Endodermal cell (in vitro differentiated cells): ENCODE measurements around the gene AKAP13. TPM values are rescaled to one million over a fixed set of nuclear protein-coding genes. Genes with fewer than 3 reads are reported as not detected.
"Not testable (repeated sequence)": the region's sequence is repeated elsewhere in the genome, so short reads cannot be mapped to it uniquely, and the experiment has no call there.

ENCODE experiments used
- DNase-seq: peaks from one replicate; pipeline ENCODE4 v3.0.0-alpha.2; 2017
- H3K27ac ChIP-seq: 2 replicates; pipeline ENCODE4 v1.5.1; 2013; ENCODE audit warnings: mild to moderate bottlenecking, low read depth, low read length, moderate library complexity
- H3K27me3 ChIP-seq: 2 replicates; pipeline ENCODE4 v1.6.1; 2013; ENCODE audit warnings: mild to moderate bottlenecking, low read length, moderate library complexity; ENCODE audit not compliant: insufficient read depth, control insufficient read depth, poor library complexity, severe bottlenecking
- H3K36me3 ChIP-seq: 2 replicates; pipeline ENCODE4 v1.7.0; 2013; ENCODE audit warnings: mild to moderate bottlenecking, low read length, moderate library complexity; ENCODE audit not compliant: control insufficient read depth, insufficient read depth
- H3K4me1 ChIP-seq: one replicate; pipeline ENCODE4 v1.7.0; 2013; ENCODE audit warnings: low read length; ENCODE audit not compliant: control insufficient read depth, insufficient read depth
- H3K4me3 ChIP-seq: 2 replicates; pipeline ENCODE4 v1.5.1; 2013; ENCODE audit warnings: mild to moderate bottlenecking, low read length, moderate library complexity
- H3K9ac ChIP-seq: 2 replicates; pipeline ENCODE4 v1.6.1; 2013; ENCODE audit warnings: mild to moderate bottlenecking, low read length, moderate library complexity; ENCODE audit not compliant: poor library complexity, severe bottlenecking; ENCODE audit errors: extremely low read depth
- H3K9me3 ChIP-seq: 2 replicates; pipeline ENCODE4 v1.6.1; 2013; ENCODE audit warnings: mild to moderate bottlenecking, low read length, moderate library complexity; ENCODE audit not compliant: control insufficient read depth
- H3K27ac Mint-ChIP-seq: 2 replicates; pipeline ENCODE4 v1.8.0; 2020; ENCODE audit warnings: mixed read lengths
- H3K27me3 Mint-ChIP-seq: 2 replicates; pipeline ENCODE4 v1.8.0; 2021; ENCODE audit warnings: mild to moderate bottlenecking, mixed read lengths; ENCODE audit not compliant: insufficient read depth
- H3K36me3 Mint-ChIP-seq: 2 replicates; pipeline ENCODE4 v1.8.0; 2020; ENCODE audit warnings: low read depth, mixed read lengths
- H3K4me1 Mint-ChIP-seq: 2 replicates; pipeline ENCODE4 v1.8.0; 2020; ENCODE audit warnings: mixed read lengths
- H3K4me3 Mint-ChIP-seq: 2 replicates; pipeline ENCODE4 v1.8.0; 2020; ENCODE audit warnings: mild to moderate bottlenecking, moderate library complexity, mixed read lengths
- H3K9me3 Mint-ChIP-seq: 2 replicates; pipeline ENCODE4 v1.8.0; 2020; ENCODE audit warnings: mild to moderate bottlenecking, mixed read lengths
- WGBS, 2 experiments: methylation state at CpG; one replicate each; pipeline versions ENCODE4 v1.1.5 to v1.1.7; 2013; ENCODE audit warnings: missing lambda C conversion rate in 2 of 2, mixed read lengths in 1 of 2; ENCODE audit not compliant: insufficient coverage in 1 of 2, insufficient read length in 1 of 2; 5-methylcytosine and 5-hydroxymethylcytosine counted together
- microRNA-seq: library from miRNA; unstranded; fragments of <30 nt; microRNA quantifications from one replicate; pipeline ENCODE4 v1.2.0, GENCODE V29; 2020; ENCODE audit warnings: borderline microRNAs expressed
- total RNA-seq, 2 donors: library from RNA; stranded (reverse); fragmentation: NEBNext Ultra II Directional in 1 of 2; extraction: Animal tissue kit (Norgen Biotek cat#: 25700) in 1 of 2; gene quantifications; 2 replicates in 1 of 2; 3 replicates in 1 of 2; pipeline ENCODE4 v1.2.1, GENCODE V29; 2021
- TF ChIP-seq, protein P1 (sequence below): fragments of 200-600 bp; sonication (generic); conservative IDR thresholded peaks from 2 replicates; pipeline ENCODE4 v1.5.0; 2021; ENCODE audit warnings: antibody characterized with exemption, mild to moderate bottlenecking

The AKAP13 gene
- total RNA-seq, 2 donors from 2014 or later = 115 to 131 TPM

DNA sequence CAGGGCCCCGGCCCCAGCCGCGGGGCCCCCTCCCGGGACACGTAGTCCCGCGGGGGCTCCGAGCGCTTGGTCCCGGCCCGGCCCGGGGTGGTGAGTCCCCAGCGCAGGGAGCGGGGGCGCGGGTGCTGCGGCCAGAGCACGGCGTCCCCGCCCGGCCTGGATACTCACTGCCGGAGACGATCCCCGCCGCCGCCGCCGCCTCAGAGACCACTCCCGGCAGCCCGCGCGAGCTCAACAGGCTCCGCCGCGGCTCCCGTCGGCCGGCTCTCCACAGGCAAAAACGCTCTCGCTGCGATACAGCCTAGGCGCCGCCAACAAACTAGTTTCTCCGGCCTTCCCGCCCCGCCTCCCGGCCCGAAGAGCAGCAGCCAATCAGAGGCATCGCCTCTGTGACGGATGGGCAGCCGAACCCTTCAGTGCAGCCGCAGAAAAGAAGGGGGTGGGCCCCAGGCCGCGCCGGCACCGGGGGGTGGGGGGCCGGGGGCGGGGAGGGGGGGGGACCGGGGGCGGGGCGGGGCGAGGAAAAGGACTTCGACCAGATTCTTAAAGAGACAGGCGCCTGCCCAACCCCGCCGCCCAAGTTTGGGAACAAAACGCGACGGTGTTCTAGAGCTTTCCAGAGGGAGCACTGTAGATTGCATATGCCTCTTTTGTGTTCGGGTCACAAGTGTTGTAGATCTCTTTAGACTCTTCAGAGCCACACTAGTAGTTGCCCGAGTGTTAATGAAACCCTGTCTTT, 414.4 kb downstream of the AKAP13 start, which contains the start of gene KLHL25:
Gene KLHL25, minus strand, starts transcription at position 328 of the 739 bp plus-strand sequence. CDS start 25,115 bp downstream, outside the sequence.
- H3K4me3 ChIP-seq = peak within 1 kb of the TSS; percentile 93
- no peaks in the 10 kb centered on the region for H3K9me3 Mint-ChIP-seq
- peak within 1 kb of the TSS; percentile 80 for H3K4me3 Mint-ChIP-seq
- TF ChIP-seq, protein P1, sequence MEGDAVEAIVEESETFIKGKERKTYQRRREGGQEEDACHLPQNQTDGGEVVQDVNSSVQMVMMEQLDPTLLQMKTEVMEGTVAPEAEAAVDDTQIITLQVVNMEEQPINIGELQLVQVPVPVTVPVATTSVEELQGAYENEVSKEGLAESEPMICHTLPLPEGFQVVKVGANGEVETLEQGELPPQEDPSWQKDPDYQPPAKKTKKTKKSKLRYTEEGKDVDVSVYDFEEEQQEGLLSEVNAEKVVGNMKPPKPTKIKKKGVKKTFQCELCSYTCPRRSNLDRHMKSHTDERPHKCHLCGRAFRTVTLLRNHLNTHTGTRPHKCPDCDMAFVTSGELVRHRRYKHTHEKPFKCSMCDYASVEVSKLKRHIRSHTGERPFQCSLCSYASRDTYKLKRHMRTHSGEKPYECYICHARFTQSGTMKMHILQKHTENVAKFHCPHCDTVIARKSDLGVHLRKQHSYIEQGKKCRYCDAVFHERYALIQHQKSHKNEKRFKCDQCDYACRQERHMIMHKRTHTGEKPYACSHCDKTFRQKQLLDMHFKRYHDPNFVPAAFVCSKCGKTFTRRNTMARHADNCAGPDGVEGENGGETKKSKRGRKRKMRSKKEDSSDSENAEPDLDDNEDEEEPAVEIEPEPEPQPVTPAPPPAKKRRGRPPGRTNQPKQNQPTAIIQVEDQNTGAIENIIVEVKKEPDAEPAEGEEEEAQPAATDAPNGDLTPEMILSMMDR = no peak
- no peaks in the 10 kb centered on the region for H3K36me3 ChIP-seq
- H3K9me3 ChIP-seq = no peaks in the 10 kb centered on the region
- H3K36me3 Mint-ChIP-seq = peaks cover 3% of the 10 kb centered on the region
- peak within 1 kb of the TSS; percentile 89 for H3K27ac Mint-ChIP-seq
- H3K27me3 ChIP-seq = no peaks in the 10 kb centered on the region
- peak within 1 kb of the TSS; percentile 88 for H3K27ac ChIP-seq
- H3K27me3 Mint-ChIP-seq = peaks cover 11% of the 10 kb centered on the region
- peak; percentile 97 for DNase-seq
- H3K4me1 ChIP-seq = peaks cover 9% of the 10 kb centered on the region
- H3K4me1 Mint-ChIP-seq = peaks cover 21% of the 10 kb centered on the region
- 1 to 3% methylated on average over 20 to 62 of the region's 71 CpGs for WGBS, 2 experiments
- H3K9ac ChIP-seq = peak within 1 kb of the TSS; percentile 75

DNA sequence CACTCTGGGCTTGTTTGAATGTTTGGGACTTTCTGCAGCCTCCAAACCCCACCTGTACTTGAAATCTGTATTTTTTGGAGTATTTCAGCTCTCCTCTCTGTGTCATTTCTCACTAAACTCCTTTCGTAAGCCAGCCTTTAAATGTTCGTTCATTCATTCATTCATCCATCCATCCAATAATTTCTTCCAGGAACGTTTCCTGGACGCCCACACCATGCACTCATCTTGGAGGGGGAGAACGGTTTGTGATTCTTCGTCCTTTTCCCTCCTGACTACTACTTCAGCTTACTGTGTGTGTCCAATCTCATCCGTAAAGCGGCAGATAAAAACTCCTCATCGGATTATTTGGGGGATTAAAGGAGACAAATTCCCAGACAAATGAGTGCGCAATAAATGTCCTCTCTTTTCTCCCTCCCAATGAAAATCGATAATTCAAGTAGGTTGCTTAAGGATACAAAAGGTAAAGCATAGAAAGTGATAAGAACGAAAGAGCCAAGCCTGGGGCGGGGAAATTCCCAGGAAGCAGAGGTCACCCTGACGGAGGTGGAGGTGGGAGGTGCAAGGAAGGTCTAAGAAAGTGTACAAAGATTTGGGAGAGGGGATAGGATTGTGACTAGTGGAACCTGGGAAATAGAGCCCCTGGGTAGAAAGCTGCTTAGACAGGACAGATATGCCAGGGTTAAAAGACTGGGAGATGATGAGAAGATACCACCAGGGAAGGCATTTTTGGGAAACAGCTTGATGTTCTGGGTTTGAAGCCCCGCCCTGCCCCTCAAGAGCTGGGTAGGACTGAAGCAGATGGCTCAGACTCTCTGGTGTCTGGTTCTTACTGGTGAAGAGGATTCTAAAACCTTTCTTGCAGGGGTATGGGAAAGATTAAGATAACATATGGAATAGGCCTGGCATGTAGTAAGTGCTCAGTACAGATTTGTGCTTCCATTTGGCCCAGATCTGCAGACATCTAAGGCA, 415.2 kb downstream of the AKAP13 start:
- Histone ChIP-seq H3K4me1 (peaks cover 9% of the 10 kb centered on the region), H3K27me3 (no peaks in the 10 kb centered on the region), H3K9ac (no peak overlapping the region), H3K9me3 (no peaks in the 10 kb centered on the region), H3K36me3 (no peaks in the 10 kb centered on the region), H3K4me3 (peak overlapping the region; percentile 62), H3K27ac (no peak overlapping the region)
- H3K27ac Mint-ChIP-seq = no peak overlapping the region
- H3K4me1 Mint-ChIP-seq = peaks cover 21% of the 10 kb centered on the region
- WGBS, 2 experiments = 89 to 91% methylated on average over 13 to 15 of the region's 15 CpGs
- peaks cover under 1% of the 10 kb centered on the region for H3K36me3 Mint-ChIP-seq
- peaks cover 4% of the 10 kb centered on the region for H3K9me3 Mint-ChIP-seq
- no peak for DNase-seq
- H3K4me3 Mint-ChIP-seq = peak overlapping the region; percentile 80
- H3K27me3 Mint-ChIP-seq = peaks cover 11% of the 10 kb centered on the region
- TF ChIP-seq, protein P1 = no peak

DNA sequence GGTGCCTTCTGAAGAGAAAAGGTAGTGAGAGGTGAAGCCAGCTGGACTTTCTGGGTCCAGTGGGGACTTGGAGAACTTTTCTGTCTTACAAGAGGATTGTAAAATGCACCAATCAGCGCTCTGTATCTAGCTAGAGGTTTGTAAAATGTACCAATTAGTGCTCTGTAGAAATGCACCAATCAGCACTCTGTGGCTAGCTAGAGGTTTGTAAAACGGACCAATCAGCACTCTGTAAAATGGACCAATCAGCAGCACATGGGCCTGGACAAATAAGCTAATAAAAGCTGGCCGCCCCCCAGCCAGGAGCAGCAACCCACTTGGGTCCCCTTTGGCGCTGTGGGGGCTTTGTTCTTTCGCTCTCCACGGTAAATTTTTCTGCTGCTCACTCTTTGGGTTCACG, 416.0 kb downstream of the AKAP13 start:
- not testable (repeated sequence) for DNase-seq, H3K4me1 ChIP-seq, H3K4me3 ChIP-seq, H3K36me3 Mint-ChIP-seq, H3K36me3 ChIP-seq, H3K9me3 Mint-ChIP-seq, H3K27ac ChIP-seq, H3K4me3 Mint-ChIP-seq, H3K27ac Mint-ChIP-seq, H3K9ac ChIP-seq, H3K27me3 ChIP-seq, H3K9me3 ChIP-seq
- peaks cover 11% of the 10 kb centered on the region for H3K27me3 Mint-ChIP-seq
- H3K4me1 Mint-ChIP-seq = peaks cover 21% of the 10 kb centered on the region
- 93 to 94% methylated on average over 3 to 7 of the region's 7 CpGs for WGBS, 2 experiments

Small RNAs within 50 kb of the gene (microRNA-seq; reads per million reads assigned to microRNA genes)
- gene MIR1276 (1.5 reads per million, percentile 3 among the genes with 10 or more reads in this experiment), gene MIR7706 (17.9 reads per million, percentile 54 among the genes with 10 or more reads in this experiment)
